OCI-LY1 (cell line): ENCODE data around the gene TMC7.

Source experiments
- CTCF ChIP-seq: fragments of 200-600 bp; sonication (generic), shearing (Covaris generic); IDR thresholded peaks from 2 replicates; pipeline ENCODE4 v1.5.1; 2017; ENCODE audit warnings: mild to moderate bottlenecking, antibody characterized with exemption, low read length, moderate library complexity, mixed read lengths
- EZH2 ChIP-seq: fragments of 200-600 bp; sonication (generic), shearing (Covaris generic); IDR thresholded peaks from 2 replicates; pipeline ENCODE4 v1.8.0; 2017; ENCODE audit warnings: borderline replicate concordance, mixed run types, mild to moderate bottlenecking, antibody characterized with exemption, low read length, moderate library complexity, mixed read lengths

GRCh38 chr16:18983565-18984434 is at the start of gene TMC7:
- TF ChIP-seq CTCF = no peak
- no peak for TF ChIP-seq EZH2
